Ishikawa (cell line): ENCODE measurements around the gene ACSBG1.

Experiments used
- CEBPB ChIP-seq: IDR thresholded peaks from 2 replicates; pipeline ENCODE4 v1.6.1; 2012
- CREB1 ChIP-seq: IDR thresholded peaks from 2 replicates; pipeline ENCODE4 v1.6.1; 2012; ENCODE audit warnings: low read depth
- EP300 ChIP-seq: IDR thresholded peaks from 2 replicates; pipeline ENCODE4 v1.6.1; 2012; ENCODE audit warnings: borderline replicate concordance
- FOXM1 ChIP-seq: IDR thresholded peaks from 2 replicates; pipeline ENCODE4 v1.6.1; 2012; ENCODE audit warnings: low read depth, borderline replicate concordance
- NFIC ChIP-seq: IDR thresholded peaks from 2 replicates; pipeline ENCODE4 v1.6.1; 2012
- RAD21 ChIP-seq: IDR thresholded peaks from 2 replicates; pipeline ENCODE4 v1.6.1; 2012; ENCODE audit warnings: low read depth
- TAF1 ChIP-seq: IDR thresholded peaks from 2 replicates; pipeline ENCODE4 v1.6.1; 2012; ENCODE audit warnings: low read depth, mild to moderate bottlenecking
- TCF12 ChIP-seq: IDR thresholded peaks from 2 replicates; pipeline ENCODE4 v1.6.1; 2012; ENCODE audit warnings: low read depth
- YY1 ChIP-seq: IDR thresholded peaks from 2 replicates; pipeline ENCODE4 v1.6.1; 2012; ENCODE audit warnings: low read depth
- TF ChIP-seq, protein P1 (sequence below): IDR thresholded peaks from 2 replicates; pipeline ENCODE4 v1.6.1; 2012
- TF ChIP-seq, protein P2 (sequence below): IDR thresholded peaks from 2 replicates; pipeline ENCODE4 v1.6.1; 2012; ENCODE audit warnings: low read depth, mild to moderate bottlenecking
- TF ChIP-seq, protein P3 (sequence below): IDR thresholded peaks from 2 replicates; pipeline ENCODE4 v1.6.1; 2012

DNA sequence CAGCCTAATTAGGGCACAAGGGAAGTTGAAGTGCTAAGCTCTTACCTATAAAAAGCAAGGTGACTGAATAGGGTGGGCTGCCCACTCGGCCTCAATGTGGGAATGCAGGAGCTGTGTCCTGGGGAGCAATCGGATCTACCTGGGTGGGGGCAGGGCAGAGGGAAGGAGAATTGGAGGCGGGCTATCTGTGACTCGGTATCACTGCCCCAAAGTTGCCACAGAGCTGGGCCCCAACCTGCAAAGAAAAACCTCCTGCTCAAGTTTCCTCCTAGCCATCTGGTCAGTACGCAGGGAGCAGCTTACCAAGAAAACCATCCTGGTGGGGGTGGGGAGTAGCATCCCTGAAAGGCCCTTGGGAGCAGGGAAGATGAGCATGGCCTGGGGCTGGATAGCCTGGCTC is 113.8 kb downstream of the ACSBG1 start:
- TF ChIP-seq, protein P1, sequence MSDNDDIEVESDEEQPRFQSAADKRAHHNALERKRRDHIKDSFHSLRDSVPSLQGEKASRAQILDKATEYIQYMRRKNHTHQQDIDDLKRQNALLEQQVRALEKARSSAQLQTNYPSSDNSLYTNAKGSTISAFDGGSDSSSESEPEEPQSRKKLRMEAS, result no peak
- TF ChIP-seq, protein P2, sequence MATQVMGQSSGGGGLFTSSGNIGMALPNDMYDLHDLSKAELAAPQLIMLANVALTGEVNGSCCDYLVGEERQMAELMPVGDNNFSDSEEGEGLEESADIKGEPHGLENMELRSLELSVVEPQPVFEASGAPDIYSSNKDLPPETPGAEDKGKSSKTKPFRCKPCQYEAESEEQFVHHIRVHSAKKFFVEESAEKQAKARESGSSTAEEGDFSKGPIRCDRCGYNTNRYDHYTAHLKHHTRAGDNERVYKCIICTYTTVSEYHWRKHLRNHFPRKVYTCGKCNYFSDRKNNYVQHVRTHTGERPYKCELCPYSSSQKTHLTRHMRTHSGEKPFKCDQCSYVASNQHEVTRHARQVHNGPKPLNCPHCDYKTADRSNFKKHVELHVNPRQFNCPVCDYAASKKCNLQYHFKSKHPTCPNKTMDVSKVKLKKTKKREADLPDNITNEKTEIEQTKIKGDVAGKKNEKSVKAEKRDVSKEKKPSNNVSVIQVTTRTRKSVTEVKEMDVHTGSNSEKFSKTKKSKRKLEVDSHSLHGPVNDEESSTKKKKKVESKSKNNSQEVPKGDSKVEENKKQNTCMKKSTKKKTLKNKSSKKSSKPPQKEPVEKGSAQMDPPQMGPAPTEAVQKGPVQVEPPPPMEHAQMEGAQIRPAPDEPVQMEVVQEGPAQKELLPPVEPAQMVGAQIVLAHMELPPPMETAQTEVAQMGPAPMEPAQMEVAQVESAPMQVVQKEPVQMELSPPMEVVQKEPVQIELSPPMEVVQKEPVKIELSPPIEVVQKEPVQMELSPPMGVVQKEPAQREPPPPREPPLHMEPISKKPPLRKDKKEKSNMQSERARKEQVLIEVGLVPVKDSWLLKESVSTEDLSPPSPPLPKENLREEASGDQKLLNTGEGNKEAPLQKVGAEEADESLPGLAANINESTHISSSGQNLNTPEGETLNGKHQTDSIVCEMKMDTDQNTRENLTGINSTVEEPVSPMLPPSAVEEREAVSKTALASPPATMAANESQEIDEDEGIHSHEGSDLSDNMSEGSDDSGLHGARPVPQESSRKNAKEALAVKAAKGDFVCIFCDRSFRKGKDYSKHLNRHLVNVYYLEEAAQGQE, result no peak
- TF ChIP-seq YY1 (no peak), EP300 (no peak), TAF1 (no peak), CEBPB (no peak), CREB1 (no peak), RAD21 (no peak), FOXM1 (no peak), TCF12 (no peak), NFIC (no peak)
- TF ChIP-seq, protein P3, sequence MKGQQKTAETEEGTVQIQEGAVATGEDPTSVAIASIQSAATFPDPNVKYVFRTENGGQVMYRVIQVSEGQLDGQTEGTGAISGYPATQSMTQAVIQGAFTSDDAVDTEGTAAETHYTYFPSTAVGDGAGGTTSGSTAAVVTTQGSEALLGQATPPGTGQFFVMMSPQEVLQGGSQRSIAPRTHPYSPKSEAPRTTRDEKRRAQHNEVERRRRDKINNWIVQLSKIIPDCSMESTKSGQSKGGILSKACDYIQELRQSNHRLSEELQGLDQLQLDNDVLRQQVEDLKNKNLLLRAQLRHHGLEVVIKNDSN, result no peak
